SK-N-SH treated with all-trans-retinoic acid at 6 μM for 48 hours (cell line): ENCODE results near the gene FAM181B.

Experiments used
- ATAC-seq: fragments of 200-7000 bp; cut with Tn5 transposase; 3 replicates; pipeline ENCODE4 v1.9.1; 2020; ENCODE audit warnings: mild to moderate bottlenecking, moderate library complexity
- BACH2 ChIP-seq: fragments of 250-450 bp; sonication (Bioruptor Pico); IDR thresholded peaks from 2 replicates; pipeline ENCODE4 v1.9.0; 2021; ENCODE audit warnings: mild to moderate bottlenecking, borderline replicate concordance
- CREB5 ChIP-seq: fragments of 250-450 bp; sonication (Bioruptor Pico); IDR thresholded peaks from 2 replicates; pipeline ENCODE4 v1.5.1; 2020; ENCODE audit warnings: low read depth, mild to moderate bottlenecking, moderate library complexity
- CSDC2 ChIP-seq: fragments of 250-450 bp; sonication (Bioruptor Pico); IDR thresholded peaks from 2 replicates; pipeline ENCODE4 v1.5.0; 2020; ENCODE audit warnings: mild to moderate bottlenecking, moderate library complexity
- ESRRG ChIP-seq: fragments of 250-450 bp; sonication (Bioruptor Pico); IDR thresholded peaks from 2 replicates; pipeline ENCODE4 v1.6.1; 2021; ENCODE audit warnings: mild to moderate bottlenecking
- GLIS3 ChIP-seq: fragments of 250-450 bp; sonication (Bioruptor Pico); IDR thresholded peaks from 2 replicates; pipeline ENCODE4 v1.5.0; 2020; ENCODE audit warnings: mild to moderate bottlenecking, moderate library complexity
- ISL1 ChIP-seq: fragments of 250-450 bp; sonication (Bioruptor Pico); IDR thresholded peaks from 2 replicates; pipeline ENCODE4 v2.1.2; 2022; ENCODE audit warnings: mild to moderate bottlenecking, moderate library complexity
- OSR1 ChIP-seq: fragments of 250-450 bp; sonication (Bioruptor Pico); IDR thresholded peaks from 2 replicates; pipeline ENCODE4 v1.8.0; 2022; ENCODE audit warnings: moderate library complexity, mild to moderate bottlenecking, inconsistent platforms
- RARB ChIP-seq: fragments of 250-450 bp; sonication (Bioruptor Pico); IDR thresholded peaks from 2 replicates; pipeline ENCODE4 v1.8.0; 2021; ENCODE audit warnings: mild to moderate bottlenecking, moderate library complexity
- TCF4 ChIP-seq: fragments of 250-450 bp; sonication (Bioruptor Pico); IDR thresholded peaks from 2 replicates; pipeline ENCODE4 v1.8.0; 2021; ENCODE audit warnings: mild to moderate bottlenecking, moderate library complexity, borderline replicate concordance
- TOX ChIP-seq: fragments of 250-450 bp; sonication (Bioruptor Pico); IDR thresholded peaks from 2 replicates; pipeline ENCODE4 v1.8.0; 2021; ENCODE audit warnings: mild to moderate bottlenecking, moderate library complexity, borderline replicate concordance
- TSHZ2 ChIP-seq: fragments of 250-450 bp; sonication (Bioruptor Pico); IDR thresholded peaks from 2 replicates; pipeline ENCODE4 v1.5.0; 2020; ENCODE audit warnings: mild to moderate bottlenecking, moderate library complexity
- ZC3H10 ChIP-seq: fragments of 250-450 bp; sonication (Bioruptor Pico); IDR thresholded peaks from 2 replicates; pipeline ENCODE4 v1.5.1; 2021; ENCODE audit warnings: mild to moderate bottlenecking, moderate library complexity
- ZFP3 ChIP-seq: fragments of 250-450 bp; sonication (Bioruptor Pico); IDR thresholded peaks from 2 replicates; pipeline ENCODE4 v1.5.0; 2020; ENCODE audit warnings: mild to moderate bottlenecking, moderate library complexity
- ZFP30 ChIP-seq: fragments of 450-650 bp; formaldehyde crosslinking; IDR thresholded peaks from 2 replicates; pipeline ENCODE4 v1.5.0; 2022; ENCODE audit warnings: mild to moderate bottlenecking, moderate library complexity
- ZNF565 ChIP-seq: fragments of 450-650 bp; formaldehyde crosslinking; conservative IDR thresholded peaks from 2 replicates; pipeline ENCODE4 v1.5.0; 2020; ENCODE audit warnings: low read depth, mild to moderate bottlenecking, moderate library complexity
- ZNF70 ChIP-seq: fragments of 450-650 bp; formaldehyde crosslinking; IDR thresholded peaks from 2 replicates; pipeline ENCODE4 v1.5.0; 2020; ENCODE audit warnings: mild to moderate bottlenecking, moderate library complexity
- ZNF8 ChIP-seq: fragments of 450-650 bp; formaldehyde crosslinking; IDR thresholded peaks from 2 replicates; pipeline ENCODE4 v1.5.0; 2020; ENCODE audit warnings: mild to moderate bottlenecking, moderate library complexity
- TF ChIP-seq, protein P1 (sequence below): fragments of 250-450 bp; sonication (Bioruptor Pico); IDR thresholded peaks from 2 replicates; pipeline ENCODE4 v1.8.0; 2021; ENCODE audit warnings: low read depth, mild to moderate bottlenecking, moderate library complexity, borderline replicate concordance
- TF ChIP-seq, protein P2 (sequence below): fragments of 250-450 bp; sonication (Bioruptor Pico); IDR thresholded peaks from 2 replicates; pipeline ENCODE4 v1.5.1; 2021; ENCODE audit warnings: mild to moderate bottlenecking, moderate library complexity

The FAM181B gene

GRCh38 chr11:82754410-82754809 lies 20.7 kb upstream of the FAM181B start:
- TF ChIP-seq CSDC2 (CRISPR knock-in tag) (no peak), ZFP30 (CRISPR knock-in tag) (no peak), ZNF8 (CRISPR knock-in tag) (no peak), GLIS3 (CRISPR knock-in tag) (no peak), ISL1 (peak; percentile 14; the same call in 1 of the 2 replicates)
- no peak for ATAC-seq

DNA sequence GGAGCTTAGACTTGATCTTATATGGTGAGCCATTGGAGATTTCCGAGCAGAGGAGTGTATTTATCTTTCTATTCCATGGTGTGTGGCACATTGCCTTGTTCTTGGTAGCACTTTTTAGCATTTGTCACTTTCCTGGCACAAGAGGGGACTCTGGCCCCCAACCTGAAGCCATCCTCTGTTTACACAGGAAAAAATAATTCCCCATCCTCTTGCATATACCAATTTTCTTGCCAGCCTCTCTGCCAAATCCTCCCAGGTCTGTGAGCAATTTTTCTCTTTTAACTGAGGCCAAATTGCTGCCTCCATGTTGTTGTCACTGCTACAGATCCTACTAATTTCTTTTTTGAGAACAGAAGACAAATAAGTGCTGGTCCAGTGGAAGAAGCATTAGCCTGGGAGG lies 20.3 kb upstream of the FAM181B start:
- no peak for ATAC-seq
- TF ChIP-seq, protein P1, sequence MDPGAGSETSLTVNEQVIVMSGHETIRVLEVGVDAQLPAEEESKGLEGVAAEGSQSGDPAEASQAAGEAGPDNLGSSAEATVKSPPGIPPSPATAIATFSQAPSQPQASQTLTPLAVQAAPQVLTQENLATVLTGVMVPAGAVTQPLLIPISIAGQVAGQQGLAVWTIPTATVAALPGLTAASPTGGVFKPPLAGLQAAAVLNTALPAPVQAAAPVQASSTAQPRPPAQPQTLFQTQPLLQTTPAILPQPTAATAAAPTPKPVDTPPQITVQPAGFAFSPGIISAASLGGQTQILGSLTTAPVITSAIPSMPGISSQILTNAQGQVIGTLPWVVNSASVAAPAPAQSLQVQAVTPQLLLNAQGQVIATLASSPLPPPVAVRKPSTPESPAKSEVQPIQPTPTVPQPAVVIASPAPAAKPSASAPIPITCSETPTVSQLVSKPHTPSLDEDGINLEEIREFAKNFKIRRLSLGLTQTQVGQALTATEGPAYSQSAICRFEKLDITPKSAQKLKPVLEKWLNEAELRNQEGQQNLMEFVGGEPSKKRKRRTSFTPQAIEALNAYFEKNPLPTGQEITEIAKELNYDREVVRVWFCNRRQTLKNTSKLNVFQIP (CRISPR knock-in tag), result no peak
- TF ChIP-seq, protein P2, sequence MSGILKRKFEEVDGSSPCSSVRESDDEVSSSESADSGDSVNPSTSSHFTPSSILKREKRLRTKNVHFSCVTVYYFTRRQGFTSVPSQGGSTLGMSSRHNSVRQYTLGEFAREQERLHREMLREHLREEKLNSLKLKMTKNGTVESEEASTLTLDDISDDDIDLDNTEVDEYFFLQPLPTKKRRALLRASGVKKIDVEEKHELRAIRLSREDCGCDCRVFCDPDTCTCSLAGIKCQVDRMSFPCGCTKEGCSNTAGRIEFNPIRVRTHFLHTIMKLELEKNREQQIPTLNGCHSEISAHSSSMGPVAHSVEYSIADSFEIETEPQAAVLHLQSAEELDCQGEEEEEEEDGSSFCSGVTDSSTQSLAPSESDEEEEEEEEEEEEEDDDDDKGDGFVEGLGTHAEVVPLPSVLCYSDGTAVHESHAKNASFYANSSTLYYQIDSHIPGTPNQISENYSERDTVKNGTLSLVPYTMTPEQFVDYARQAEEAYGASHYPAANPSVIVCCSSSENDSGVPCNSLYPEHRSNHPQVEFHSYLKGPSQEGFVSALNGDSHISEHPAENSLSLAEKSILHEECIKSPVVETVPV (CRISPR knock-in tag), result no peak
- TF ChIP-seq ESRRG (CRISPR knock-in tag) (no peak), CREB5 (CRISPR knock-in tag) (no peak), TSHZ2 (no peak), ZNF70 (CRISPR knock-in tag) (no peak), ZNF8 (CRISPR knock-in tag) (no peak)

DNA sequence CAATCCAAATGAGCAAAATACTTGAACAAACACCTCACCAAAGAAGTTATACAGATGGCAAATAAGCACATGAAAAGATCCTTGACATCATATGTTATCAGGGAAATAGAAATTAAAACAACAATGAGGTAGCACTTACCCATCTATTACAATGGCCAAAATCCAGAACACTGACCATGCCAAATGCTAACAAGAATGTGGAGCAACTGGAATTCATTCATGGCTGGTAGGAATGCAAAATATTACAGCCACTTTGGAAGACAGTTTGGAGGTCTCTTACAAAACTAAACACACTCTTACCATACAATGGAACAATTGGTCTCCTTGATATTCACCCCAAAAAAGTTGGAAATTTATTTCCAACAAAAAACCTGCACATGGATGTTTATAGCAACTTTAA lies 19.1 kb upstream of the FAM181B start:
- ATAC-seq, result no peak
- TF ChIP-seq, protein P2 (CRISPR knock-in tag), result no peak
- TF ChIP-seq GLIS3 (CRISPR knock-in tag) (no peak), OSR1 (CRISPR knock-in tag) (no peak), RARB (CRISPR knock-in tag) (no peak)
- TF ChIP-seq, all 23 proteins: peak for 0

- TF ChIP-seq TOX (CRISPR knock-in tag) (no peak), OSR1 (CRISPR knock-in tag) (no peak), ZFP30 (CRISPR knock-in tag) (no peak), ZNF70 (CRISPR knock-in tag) (no peak), TCF4 (CRISPR knock-in tag) (0 out of 2 replicates have a peak, but pooled peaks have one; percentile 46), ZFP3 (CRISPR knock-in tag) (no peak), ESRRG (CRISPR knock-in tag) (no peak), BACH2 (CRISPR knock-in tag) (no peak), ZC3H10 (CRISPR knock-in tag) (no peak), ZNF565 (CRISPR knock-in tag) (no peak), RARB (CRISPR knock-in tag) (no peak), CSDC2 (CRISPR knock-in tag) (no peak), TSHZ2 (peak; percentile 50; the same call in 1 of the 2 replicates)
- TF ChIP-seq, protein P1 (CRISPR knock-in tag), result no peak
- TF ChIP-seq, protein P2 (CRISPR knock-in tag), result no peak
- ATAC-seq, result peak; percentile 66
Observed at GRCh38 chr11:82750643-82751139, 17.0 kb upstream of the FAM181B start.
